ENCODE results near the gene RGL1.
A peak's percentile ranks its signal among the peaks of the same experiment; 100 is the strongest.
"Not testable (repeated sequence)": the region's sequence is repeated elsewhere in the genome, so short reads cannot be mapped to it uniquely, and the experiment has no call there.

Gene RGL1

GRCh38 chr1:183804916-183805841 is at the start of gene RGL1:
RGL1 (plus strand) TSS chr1:183805120; CDS start chr1:183805298, 178 bp downstream.
- Mint-ChIP-seq H3K27me3 (peaks cover 33% of the 10 kb centered on the region), H3K27ac (no peak within 1 kb of the TSS)

GRCh38 chr1:183756326-183756725 is 48.6 kb upstream of the RGL1 start:
- Mint-ChIP-seq H3K4me3 (no peak overlapping the region), H3K9me3 (peaks cover 7% of the 10 kb centered on the region), H3K4me1 (ENCODE audit: low read depth) (no peaks in the 10 kb centered on the region), H3K27ac (no peak overlapping the region), H3K36me3 (ENCODE audit: low read depth) (peaks cover 8% of the 10 kb centered on the region), H3K27me3 (no peaks in the 10 kb centered on the region)

More at GRCh38 chr1:183804916-183805841, at the start of gene RGL1:
- Mint-ChIP-seq H3K4me3 (peak within 1 kb of the TSS; percentile 85), H3K9me3 (peaks cover 22% of the 10 kb centered on the region), H3K36me3 (ENCODE audit: low read depth) (peaks cover 19% of the 10 kb centered on the region), H3K4me1 (ENCODE audit: low read depth) (peaks cover 6% of the 10 kb centered on the region)

- Mint-ChIP-seq H3K9me3 (peaks cover 12% of the 10 kb centered on the region), H3K27ac (no peak overlapping the region), H3K27me3 (no peaks in the 10 kb centered on the region), H3K4me3 (no peak overlapping the region), H3K36me3 (ENCODE audit: low read depth) (peaks cover 4% of the 10 kb centered on the region), H3K4me1 (ENCODE audit: low read depth) (no peaks in the 10 kb centered on the region)
Observed at GRCh38 chr1:183757061-183757460, 47.9 kb upstream of the RGL1 start.

GRCh38 chr1:183758913-183759312 is 46.0 kb upstream of the RGL1 start:
- no peaks in the 10 kb centered on the region for H3K4me1 Mint-ChIP-seq (ENCODE audit: low read depth)
- no peak overlapping the region for H3K4me3 Mint-ChIP-seq
- H3K27ac Mint-ChIP-seq, result no peak overlapping the region
- H3K27me3 Mint-ChIP-seq, result no peaks in the 10 kb centered on the region
- peaks cover 12% of the 10 kb centered on the region for H3K9me3 Mint-ChIP-seq
- H3K36me3 Mint-ChIP-seq (ENCODE audit: low read depth), result peaks cover 4% of the 10 kb centered on the region

- H3K36me3 Mint-ChIP-seq (ENCODE audit: low read depth), result peaks cover 16% of the 10 kb centered on the region
- H3K4me3 Mint-ChIP-seq, result no peak overlapping the region
- H3K27ac Mint-ChIP-seq, result no peak overlapping the region
- no peaks in the 10 kb centered on the region for H3K27me3 Mint-ChIP-seq
- no peaks in the 10 kb centered on the region for H3K4me1 Mint-ChIP-seq (ENCODE audit: low read depth)
- peaks cover 15% of the 10 kb centered on the region for H3K9me3 Mint-ChIP-seq
Observed at GRCh38 chr1:183760661-183761060, 44.3 kb upstream of the RGL1 start.

GRCh38 chr1:183761871-183762270 is 43.0 kb upstream of the RGL1 start:
- no peaks in the 10 kb centered on the region for H3K4me1 Mint-ChIP-seq (ENCODE audit: low read depth)
- H3K36me3 Mint-ChIP-seq (ENCODE audit: low read depth), result peaks cover 16% of the 10 kb centered on the region
- H3K9me3 Mint-ChIP-seq, result peaks cover 15% of the 10 kb centered on the region
- H3K27ac Mint-ChIP-seq, result no peak overlapping the region
- no peaks in the 10 kb centered on the region for H3K27me3 Mint-ChIP-seq
- no peak overlapping the region for H3K4me3 Mint-ChIP-seq

GRCh38 chr1:183762856-183763255 is 42.1 kb upstream of the RGL1 start:
- H3K27me3 Mint-ChIP-seq; H3K27ac Mint-ChIP-seq; H3K4me3 Mint-ChIP-seq; H3K4me1 Mint-ChIP-seq (ENCODE audit: low read depth): not testable (repeated sequence)
- peaks cover 15% of the 10 kb centered on the region for H3K9me3 Mint-ChIP-seq
- H3K36me3 Mint-ChIP-seq (ENCODE audit: low read depth), result peaks cover 16% of the 10 kb centered on the region

- Mint-ChIP-seq H3K36me3 (ENCODE audit: low read depth) (peaks cover 18% of the 10 kb centered on the region), H3K4me1 (ENCODE audit: low read depth) (no peaks in the 10 kb centered on the region), H3K27ac (no peak overlapping the region), H3K4me3 (no peak overlapping the region), H3K27me3 (no peaks in the 10 kb centered on the region), H3K9me3 (peaks cover 17% of the 10 kb centered on the region)
Observed at GRCh38 chr1:183764981-183765380, 39.9 kb upstream of the RGL1 start.

GRCh38 chr1:183769956-183770815 is 34.7 kb upstream of the RGL1 start:
- peaks cover 26% of the 10 kb centered on the region for H3K36me3 Mint-ChIP-seq (ENCODE audit: low read depth)
- no peaks in the 10 kb centered on the region for H3K4me1 Mint-ChIP-seq (ENCODE audit: low read depth)
- no peak overlapping the region for H3K27ac Mint-ChIP-seq
- no peaks in the 10 kb centered on the region for H3K27me3 Mint-ChIP-seq
- H3K4me3 Mint-ChIP-seq, result no peak overlapping the region
- H3K9me3 Mint-ChIP-seq, result peaks cover 31% of the 10 kb centered on the region

GRCh38 chr1:183770816-183771128 is 34.1 kb upstream of the RGL1 start:
- peaks cover 34% of the 10 kb centered on the region for H3K9me3 Mint-ChIP-seq
- no peaks in the 10 kb centered on the region for H3K27me3 Mint-ChIP-seq
- no peaks in the 10 kb centered on the region for H3K4me1 Mint-ChIP-seq (ENCODE audit: low read depth)
- no peak overlapping the region for H3K27ac Mint-ChIP-seq
- H3K4me3 Mint-ChIP-seq, result no peak overlapping the region
- H3K36me3 Mint-ChIP-seq (ENCODE audit: low read depth), result peaks cover 25% of the 10 kb centered on the region

- Mint-ChIP-seq H3K36me3 (ENCODE audit: low read depth) (peaks cover 25% of the 10 kb centered on the region), H3K9me3 (peaks cover 34% of the 10 kb centered on the region), H3K27me3 (no peaks in the 10 kb centered on the region), H3K4me1 (ENCODE audit: low read depth) (no peaks in the 10 kb centered on the region), H3K4me3 (no peak overlapping the region), H3K27ac (no peak overlapping the region)
Observed at GRCh38 chr1:183773482-183774274, 31.2 kb upstream of the RGL1 start.

GRCh38 chr1:183774938-183775337 is 30.0 kb upstream of the RGL1 start:
- H3K9me3 Mint-ChIP-seq, result peaks cover 33% of the 10 kb centered on the region
- no peaks in the 10 kb centered on the region for H3K27me3 Mint-ChIP-seq
- H3K4me1 Mint-ChIP-seq (ENCODE audit: low read depth), result no peaks in the 10 kb centered on the region
- H3K4me3 Mint-ChIP-seq, result no peak overlapping the region
- peaks cover 23% of the 10 kb centered on the region for H3K36me3 Mint-ChIP-seq (ENCODE audit: low read depth)
- H3K27ac Mint-ChIP-seq, result no peak overlapping the region

GRCh38 chr1:183776731-183777130 is 28.2 kb upstream of the RGL1 start:
- no peak overlapping the region for H3K27ac Mint-ChIP-seq
- H3K4me1 Mint-ChIP-seq (ENCODE audit: low read depth), result no peaks in the 10 kb centered on the region
- no peak overlapping the region for H3K4me3 Mint-ChIP-seq
- peaks cover 20% of the 10 kb centered on the region for H3K9me3 Mint-ChIP-seq
- no peaks in the 10 kb centered on the region for H3K27me3 Mint-ChIP-seq
- peaks cover 12% of the 10 kb centered on the region for H3K36me3 Mint-ChIP-seq (ENCODE audit: low read depth)

GRCh38 chr1:183777328-183777727 is 27.6 kb upstream of the RGL1 start:
- no peak overlapping the region for H3K27ac Mint-ChIP-seq
- H3K4me3 Mint-ChIP-seq, result no peak overlapping the region
- H3K9me3 Mint-ChIP-seq, result peaks cover 16% of the 10 kb centered on the region
- H3K27me3 Mint-ChIP-seq, result no peaks in the 10 kb centered on the region
- H3K36me3 Mint-ChIP-seq (ENCODE audit: low read depth), result peaks cover 12% of the 10 kb centered on the region
- H3K4me1 Mint-ChIP-seq (ENCODE audit: low read depth), result no peaks in the 10 kb centered on the region
